ENCODE measurements around the gene PPM1M.
"Not testable (repeated sequence)": the region's sequence is repeated elsewhere in the genome, so short reads cannot be mapped to it uniquely, and the experiment has no call there.

The PPM1M gene

DNA sequence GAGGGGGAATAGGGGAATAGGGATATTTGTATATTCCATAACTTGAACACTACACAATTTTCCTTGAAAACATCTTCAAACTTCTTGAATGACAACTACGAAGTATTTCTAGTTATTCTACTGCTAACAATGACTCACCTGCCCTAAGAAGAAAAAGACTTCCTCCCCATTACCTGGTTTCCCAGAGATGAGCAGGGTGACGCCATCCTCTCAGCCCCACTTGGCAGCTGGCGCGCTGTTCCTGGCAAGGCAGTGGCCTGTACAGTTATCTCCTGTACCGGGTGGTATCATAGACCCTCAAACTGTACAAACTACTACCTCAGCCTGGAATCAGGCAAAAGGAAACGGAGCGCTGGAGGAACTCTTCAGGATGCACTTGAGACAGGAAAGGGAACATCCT lies 22.5 kb downstream of the PPM1M start:
- Histone ChIP-seq H3K9me3 (ENCODE audit: control insufficient read depth, low read length) (no peaks in the 10 kb centered on the region), H3K4me3 (ENCODE audit: extremely low read depth, insufficient read depth, low read length, poor library complexity, severe bottlenecking) (no peak overlapping the region), H3K4me1 (ENCODE audit: control insufficient read depth, insufficient read depth, low read length, poor library complexity, severe bottlenecking) (no peaks in the 10 kb centered on the region), H3K27ac (ENCODE audit: low read depth, low read length, severe bottlenecking) (no peak overlapping the region), H3K36me3 (ENCODE audit: control insufficient read depth, insufficient read depth, low read length) (peaks cover 95% of the 10 kb centered on the region)
- 96 to 100% methylated on average over 3 to 7 of the region's 7 CpGs for WGBS, 2 experiments (ENCODE audit: insufficient coverage in 2 of 2)

DNA sequence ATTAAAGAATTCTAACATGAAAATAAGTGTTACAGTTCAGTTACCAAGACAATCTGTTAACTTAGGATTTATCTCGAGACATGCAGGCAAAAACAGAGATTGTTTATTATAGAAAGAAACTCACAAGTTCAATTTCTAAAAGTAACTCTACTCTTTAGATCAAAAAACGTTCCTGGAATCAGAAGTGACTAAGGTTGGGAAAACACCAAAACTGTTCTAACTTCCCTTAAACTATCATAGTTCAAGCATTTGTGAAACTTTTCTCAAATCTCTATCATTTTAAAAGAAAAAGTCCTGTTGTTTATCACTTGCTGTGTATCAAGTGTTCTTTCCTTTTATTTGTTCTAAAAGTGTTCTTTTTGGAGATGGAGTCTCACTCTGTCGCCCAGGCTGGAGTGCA lies 24.2 kb downstream of the PPM1M start:
- Histone ChIP-seq H3K4me1 (ENCODE audit: control insufficient read depth, insufficient read depth, low read length, poor library complexity, severe bottlenecking) (no peaks in the 10 kb centered on the region), H3K9me3 (ENCODE audit: control insufficient read depth, low read length) (no peaks in the 10 kb centered on the region), H3K27ac (ENCODE audit: low read depth, low read length, severe bottlenecking) (no peak overlapping the region), H3K4me3 (ENCODE audit: extremely low read depth, insufficient read depth, low read length, poor library complexity, severe bottlenecking) (no peak overlapping the region), H3K36me3 (ENCODE audit: control insufficient read depth, insufficient read depth, low read length) (peaks cover 95% of the 10 kb centered on the region)
- 97 to 100% methylated on average over 1 to 3 of the region's 3 CpGs for WGBS, 2 experiments (ENCODE audit: insufficient coverage in 2 of 2)

DNA sequence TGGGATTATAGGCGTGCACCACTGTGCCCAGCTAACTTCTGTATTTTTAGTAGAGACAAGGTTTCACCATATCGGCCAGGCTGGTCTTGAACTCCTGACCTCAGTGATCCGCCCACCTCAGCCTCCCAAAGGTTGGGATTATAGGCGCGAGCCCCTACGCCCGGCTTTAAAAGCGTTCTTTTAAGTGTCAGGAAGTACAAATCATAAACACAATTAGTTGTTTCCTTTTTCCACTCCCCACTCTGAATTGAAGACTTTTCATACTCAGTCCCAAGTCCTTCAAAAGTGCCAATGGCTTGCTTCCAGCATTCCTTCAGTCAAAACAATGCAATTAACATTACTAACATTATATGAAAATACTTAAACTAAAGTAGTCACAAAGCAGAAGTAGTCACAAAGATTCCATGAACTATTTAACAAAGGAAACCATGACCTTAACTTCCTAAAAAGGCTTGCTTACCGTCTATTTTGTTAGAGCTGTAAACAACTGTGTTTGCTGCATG lies 24.7 kb downstream of the PPM1M start:
- Histone ChIP-seq H3K9me3 (ENCODE audit: control insufficient read depth, low read length) (no peaks in the 10 kb centered on the region), H3K27ac (ENCODE audit: low read depth, low read length, severe bottlenecking) (no peak overlapping the region), H3K36me3 (ENCODE audit: control insufficient read depth, insufficient read depth, low read length) (peaks cover 94% of the 10 kb centered on the region), H3K4me3 (ENCODE audit: extremely low read depth, insufficient read depth, low read length, poor library complexity, severe bottlenecking) (no peak overlapping the region), H3K4me1 (ENCODE audit: control insufficient read depth, insufficient read depth, low read length, poor library complexity, severe bottlenecking) (no peaks in the 10 kb centered on the region)
- WGBS, 2 experiments (ENCODE audit: insufficient coverage in 2 of 2): 94 to 95% methylated on average over 8 to 9 of the region's 9 CpGs

DNA sequence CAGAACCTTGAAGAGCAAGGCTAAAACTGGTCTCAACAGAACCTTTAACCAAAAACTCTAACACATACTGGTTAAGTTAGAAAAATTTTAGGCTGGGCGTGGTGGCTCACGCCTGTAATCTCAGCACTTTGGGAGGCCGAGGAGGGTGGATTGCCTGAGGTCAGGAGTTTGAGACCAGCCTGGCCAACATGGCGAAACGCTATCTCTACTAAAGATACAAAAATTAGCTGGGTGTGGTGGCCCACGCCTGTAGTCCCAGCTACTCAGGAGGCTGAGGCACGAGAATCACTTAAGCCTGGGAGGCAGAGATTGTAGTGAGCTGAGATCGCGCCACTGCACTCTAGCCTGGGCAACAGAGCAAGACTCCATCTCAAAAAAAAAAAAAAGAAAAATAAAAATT lies 26.6 kb downstream of the PPM1M start:
- H3K27ac ChIP-seq (ENCODE audit: low read depth, low read length, severe bottlenecking); H3K4me3 ChIP-seq (ENCODE audit: extremely low read depth, insufficient read depth, low read length, poor library complexity, severe bottlenecking); H3K9me3 ChIP-seq (ENCODE audit: control insufficient read depth, low read length); H3K4me1 ChIP-seq (ENCODE audit: control insufficient read depth, insufficient read depth, low read length, poor library complexity, severe bottlenecking): not testable (repeated sequence)
- WGBS, 2 experiments (ENCODE audit: insufficient coverage in 2 of 2): 100% methylated on average over 1 to 4 of the region's 9 CpGs
- H3K36me3 ChIP-seq (ENCODE audit: control insufficient read depth, insufficient read depth, low read length): peaks cover 84% of the 10 kb centered on the region

DNA sequence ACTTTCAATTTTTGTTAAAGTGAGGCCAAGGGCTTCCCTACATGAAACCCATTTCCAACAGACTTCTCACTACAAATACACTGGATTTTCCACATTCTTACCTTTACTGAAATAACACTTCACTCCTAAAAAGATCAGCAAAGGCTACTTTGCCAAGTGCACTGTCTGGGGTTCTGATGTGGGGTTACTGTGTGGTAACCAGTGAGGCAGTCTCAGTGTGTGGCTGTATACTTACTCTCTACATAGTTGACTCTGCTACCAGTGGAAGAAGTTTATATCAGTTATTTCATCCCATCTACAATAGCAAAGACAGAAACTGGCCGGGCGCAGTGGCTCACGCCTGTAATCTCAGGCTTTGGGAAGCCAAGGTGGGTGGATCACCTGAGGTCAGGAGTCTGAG lies 27.3 kb downstream of the PPM1M start:
- Histone ChIP-seq H3K9me3 (ENCODE audit: control insufficient read depth, low read length) (no peaks in the 10 kb centered on the region), H3K36me3 (ENCODE audit: control insufficient read depth, insufficient read depth, low read length) (peaks cover 77% of the 10 kb centered on the region), H3K4me1 (ENCODE audit: control insufficient read depth, insufficient read depth, low read length, poor library complexity, severe bottlenecking) (peaks cover 3% of the 10 kb centered on the region), H3K27ac (ENCODE audit: low read depth, low read length, severe bottlenecking) (no peak overlapping the region), H3K4me3 (ENCODE audit: extremely low read depth, insufficient read depth, low read length, poor library complexity, severe bottlenecking) (no peak overlapping the region)
- WGBS, 2 experiments (ENCODE audit: insufficient coverage in 2 of 2): no CpG with 5 or more reads among the region's 3 CpGs

DNA sequence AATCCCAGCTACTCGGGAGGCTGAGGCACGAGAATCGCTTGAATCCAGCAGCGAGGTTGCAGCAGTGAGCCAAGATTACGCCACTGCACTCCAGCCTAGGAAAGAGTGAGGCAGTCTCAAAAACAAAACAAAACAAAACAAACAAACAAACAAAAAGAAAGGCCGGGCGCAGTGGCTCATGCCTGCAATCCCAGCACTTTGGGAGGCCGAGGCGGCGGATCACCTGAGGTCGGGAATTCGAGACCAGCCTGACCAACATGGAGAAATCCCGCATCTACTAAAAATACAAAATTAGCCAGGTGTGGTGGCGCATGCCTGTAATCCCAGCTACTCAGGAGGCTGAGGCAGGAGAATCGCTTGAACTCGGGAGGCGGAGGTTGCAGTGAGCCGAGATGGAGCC lies 29.2 kb downstream of the PPM1M start:
- not testable (repeated sequence) for H3K4me3 ChIP-seq (ENCODE audit: extremely low read depth, insufficient read depth, low read length, poor library complexity, severe bottlenecking); H3K9me3 ChIP-seq (ENCODE audit: control insufficient read depth, low read length); H3K27ac ChIP-seq (ENCODE audit: low read depth, low read length, severe bottlenecking); H3K4me1 ChIP-seq (ENCODE audit: control insufficient read depth, insufficient read depth, low read length, poor library complexity, severe bottlenecking)
- 91 to 98% methylated on average over 9 to 13 of the region's 18 CpGs for WGBS, 2 experiments (ENCODE audit: insufficient coverage in 2 of 2)
- H3K36me3 ChIP-seq (ENCODE audit: control insufficient read depth, insufficient read depth, low read length): peaks cover 57% of the 10 kb centered on the region

- Histone ChIP-seq H3K27ac (ENCODE audit: low read depth, low read length, severe bottlenecking) (peak overlapping the region; percentile 23), H3K4me3 (ENCODE audit: extremely low read depth, insufficient read depth, low read length, poor library complexity, severe bottlenecking) (peak overlapping the region; percentile 93), H3K9me3 (ENCODE audit: control insufficient read depth, low read length) (no peaks in the 10 kb centered on the region), H3K36me3 (ENCODE audit: control insufficient read depth, insufficient read depth, low read length) (peaks cover 35% of the 10 kb centered on the region), H3K4me1 (ENCODE audit: control insufficient read depth, insufficient read depth, low read length, poor library complexity, severe bottlenecking) (peaks cover 12% of the 10 kb centered on the region)
- 2 to 6% methylated on average over 21 to 23 of the region's 28 CpGs for WGBS, 2 experiments (ENCODE audit: insufficient coverage in 2 of 2)
These were observed 31.8 kb downstream of the PPM1M start for GRCh38 chr3:52277071-52277964.

- H3K9me3 ChIP-seq (ENCODE audit: control insufficient read depth, low read length): no peaks in the 10 kb centered on the region
- peaks cover 13% of the 10 kb centered on the region for H3K4me1 ChIP-seq (ENCODE audit: control insufficient read depth, insufficient read depth, low read length, poor library complexity, severe bottlenecking)
- peak overlapping the region; percentile 91 for H3K27ac ChIP-seq (ENCODE audit: low read depth, low read length, severe bottlenecking)
- 0% methylated on average over 49 to 53 of the region's 54 CpGs for WGBS, 2 experiments (ENCODE audit: insufficient coverage in 2 of 2)
- H3K36me3 ChIP-seq (ENCODE audit: control insufficient read depth, insufficient read depth, low read length): peaks cover 30% of the 10 kb centered on the region
- H3K4me3 ChIP-seq (ENCODE audit: extremely low read depth, insufficient read depth, low read length, poor library complexity, severe bottlenecking): peak overlapping the region; percentile 93
These were observed 32.5 kb downstream of the PPM1M start for GRCh38 chr3:52277972-52278509.

GRCh38 chr3:52278510-52279069 lies 33.0 kb downstream of the PPM1M start, which contains the start of gene WDR82:
Gene WDR82, minus strand, starts transcription at chr3:52278649. Its CDS starts 288 bp downstream, at chr3:52278361.
- Histone ChIP-seq H3K4me1 (ENCODE audit: control insufficient read depth, insufficient read depth, low read length, poor library complexity, severe bottlenecking) (peaks cover 13% of the 10 kb centered on the region), H3K27ac (ENCODE audit: low read depth, low read length, severe bottlenecking) (peak within 1 kb of the TSS; percentile 91), H3K36me3 (ENCODE audit: control insufficient read depth, insufficient read depth, low read length) (peaks cover 24% of the 10 kb centered on the region), H3K9me3 (ENCODE audit: control insufficient read depth, low read length) (no peaks in the 10 kb centered on the region), H3K4me3 (ENCODE audit: extremely low read depth, insufficient read depth, low read length, poor library complexity, severe bottlenecking) (peak within 1 kb of the TSS; percentile 93)
- 1% methylated on average over 50 to 53 of the region's 58 CpGs for WGBS, 2 experiments (ENCODE audit: insufficient coverage in 2 of 2)

DNA sequence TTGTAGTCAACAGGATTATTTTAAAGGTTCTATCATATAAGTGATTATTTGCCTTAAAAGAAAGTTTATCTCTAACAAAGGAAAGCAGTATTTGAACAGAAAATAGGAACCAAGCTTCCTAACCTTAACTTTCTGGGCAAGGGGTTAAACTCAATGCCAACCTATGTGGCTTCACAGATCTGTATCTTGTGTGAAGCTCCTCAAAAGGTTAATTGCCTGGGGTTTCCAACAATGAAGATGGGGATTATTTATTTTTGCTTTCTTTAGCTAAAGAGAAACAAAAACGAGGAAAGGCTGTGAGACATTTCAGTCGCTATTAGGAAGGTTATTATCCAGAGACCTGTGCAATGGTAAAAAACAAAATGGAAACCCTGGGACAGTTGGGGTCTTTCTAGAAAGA lies 34.0 kb downstream of the PPM1M start:
- 89 to 100% methylated on average over 2 of the region's 2 CpGs for WGBS, 2 experiments (ENCODE audit: insufficient coverage in 2 of 2)
- H3K27ac ChIP-seq (ENCODE audit: low read depth, low read length, severe bottlenecking): peak overlapping the region; percentile 91
- H3K4me3 ChIP-seq (ENCODE audit: extremely low read depth, insufficient read depth, low read length, poor library complexity, severe bottlenecking): peak overlapping the region; percentile 93
- H3K36me3 ChIP-seq (ENCODE audit: control insufficient read depth, insufficient read depth, low read length): peaks cover 14% of the 10 kb centered on the region
- no peaks in the 10 kb centered on the region for H3K9me3 ChIP-seq (ENCODE audit: control insufficient read depth, low read length)
- H3K4me1 ChIP-seq (ENCODE audit: control insufficient read depth, insufficient read depth, low read length, poor library complexity, severe bottlenecking): peaks cover 15% of the 10 kb centered on the region
